Measurements from ENCODE around the gene MAML3.

- TF ChIP-seq CTCF (optimal IDR thresholded peaks at IDR 0.05 in 1 of 3, IDR thresholded peaks at IDR 0.05 in 1 of 3, conservative IDR thresholded peaks at IDR 0.05 in 1 of 3; ENCODE audit: extremely low read depth in 1 of 3, insufficient read depth in 2 of 3, low read length in 3 of 3) (no peak), EZH2 (IDR thresholded peaks at IDR 0.05; ENCODE audit: low read length) (no peak)
These were observed 468.8 kb downstream of the MAML3 start for GRCh38 chr4:139685180-139685579.
